ENCODE data around the gene CD300A.

CD300A gene

DNA sequence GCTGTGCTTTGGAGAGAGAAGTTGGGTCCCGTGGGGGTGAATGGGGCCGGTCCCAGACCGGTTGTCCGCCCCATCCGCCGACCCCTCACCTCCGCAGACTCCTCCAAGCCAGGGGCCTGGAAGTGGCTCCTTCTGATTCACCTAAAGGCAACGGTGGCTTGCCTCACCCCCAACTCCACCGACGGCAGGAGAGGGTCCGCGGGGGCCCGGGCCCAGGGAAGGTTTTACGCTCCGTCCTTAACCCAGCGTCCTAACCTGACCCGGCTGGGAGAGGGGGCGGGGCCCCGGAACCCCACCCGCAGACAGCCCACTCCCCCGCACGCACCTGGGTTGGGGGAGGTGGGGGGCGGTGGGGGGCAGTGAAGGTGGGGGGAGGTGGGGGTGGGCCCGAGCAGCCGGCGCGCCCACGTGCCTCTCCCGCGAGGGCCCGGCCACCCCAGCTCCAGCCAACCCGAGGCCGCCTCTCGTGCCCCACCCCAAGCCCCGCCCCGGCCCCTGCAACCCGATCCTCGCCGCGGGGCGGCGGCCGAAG is 12.7 kb upstream of the CD300A start:
- peak in 1 of 2 experiments; percentile 77 for DNase-seq (ENCODE audit: low read depth in 1 of 2, low spot score in 1 of 2)
- H3K4me3 ChIP-seq (replicated peaks; ENCODE audit: insufficient read depth, low read length), result no peak overlapping the region; the same call in 1 of the 2 replicates
- H3K27ac ChIP-seq (replicated peaks), result no peak overlapping the region
- no peak for TF ChIP-seq SPI1 (IDR thresholded peaks at IDR 0.05; ENCODE audit: borderline replicate concordance, low read depth)
- no peak for TF ChIP-seq CTCF (IDR thresholded peaks at IDR 0.05; ENCODE audit: insufficient read depth, low read length)
- no peak for TF ChIP-seq REST (IDR thresholded peaks at IDR 0.05; ENCODE audit: insufficient replicate concordance, low read depth)
- no peak for TF ChIP-seq GABPA (IDR thresholded peaks at IDR 0.05; ENCODE audit: low read depth)
- no peak for TF ChIP-seq POLR2AphosphoS5 (IDR thresholded peaks at IDR 0.05; ENCODE audit: low read depth)
- H3K27me3 ChIP-seq (ENCODE audit: insufficient read depth, poor library complexity, severe bottlenecking), result no peaks in the 10 kb centered on the region

- no peak for DNase-seq (ENCODE audit: low read depth in 1 of 2, low spot score in 1 of 2)
- H3K27ac ChIP-seq (replicated peaks), result no peak overlapping the region
- no peaks in the 10 kb centered on the region for H3K27me3 ChIP-seq (ENCODE audit: insufficient read depth, poor library complexity, severe bottlenecking)
- peak overlapping the region; percentile 32 for H3K4me3 ChIP-seq (replicated peaks; ENCODE audit: insufficient read depth, low read length)
- TF ChIP-seq REST (IDR thresholded peaks at IDR 0.05; ENCODE audit: insufficient replicate concordance, low read depth), result no peak
- no peak for TF ChIP-seq SPI1 (IDR thresholded peaks at IDR 0.05; ENCODE audit: borderline replicate concordance, low read depth)
- TF ChIP-seq CTCF (IDR thresholded peaks at IDR 0.05; ENCODE audit: insufficient read depth, low read length), result no peak
- no peak for TF ChIP-seq GABPA (IDR thresholded peaks at IDR 0.05; ENCODE audit: low read depth)
- TF ChIP-seq POLR2AphosphoS5 (IDR thresholded peaks at IDR 0.05; ENCODE audit: low read depth), result no peak
These were observed 12.0 kb upstream of the CD300A start for GRCh38 chr17:74454197-74455024.

- no peak overlapping the region for H3K27ac ChIP-seq (replicated peaks)
- no peak for DNase-seq (ENCODE audit: low read depth in 1 of 2, low spot score in 1 of 2)
- H3K27me3 ChIP-seq (ENCODE audit: insufficient read depth, poor library complexity, severe bottlenecking), result no peaks in the 10 kb centered on the region
- H3K4me3 ChIP-seq (replicated peaks; ENCODE audit: insufficient read depth, low read length), result no peak overlapping the region
- no peak for TF ChIP-seq REST (IDR thresholded peaks at IDR 0.05; ENCODE audit: insufficient replicate concordance, low read depth)
- TF ChIP-seq CTCF (IDR thresholded peaks at IDR 0.05; ENCODE audit: insufficient read depth, low read length), result no peak
- no peak for TF ChIP-seq GABPA (IDR thresholded peaks at IDR 0.05; ENCODE audit: low read depth)
- TF ChIP-seq POLR2AphosphoS5 (IDR thresholded peaks at IDR 0.05; ENCODE audit: low read depth), result no peak
- no peak for TF ChIP-seq SPI1 (IDR thresholded peaks at IDR 0.05; ENCODE audit: borderline replicate concordance, low read depth)
These were observed 11.3 kb upstream of the CD300A start for GRCh38 chr17:74455025-74455545.
